Fibroblast of pulmonary artery (primary cell): Measurements from ENCODE around the gene HSPG2.

ENCODE experiments used
- DNase-seq: peaks from one replicate; pipeline ENCODE4 v3.0.0-alpha.2; 2010; ENCODE audit warnings: low read depth
- H3K4me3 ChIP-seq: replicated peaks from 2 replicates; pipeline ENCODE4 v1.5.1; 2011; ENCODE audit warnings: low read depth, mild to moderate bottlenecking, control low read depth, low read length, moderate library complexity
- CTCF ChIP-seq: IDR thresholded peaks from 2 replicates; pipeline ENCODE4 v1.5.1; 2011; ENCODE audit warnings: mild to moderate bottlenecking, control low read depth, low read length, inconsistent platforms; ENCODE audit errors: missing control alignments

The HSPG2 gene

DNA sequence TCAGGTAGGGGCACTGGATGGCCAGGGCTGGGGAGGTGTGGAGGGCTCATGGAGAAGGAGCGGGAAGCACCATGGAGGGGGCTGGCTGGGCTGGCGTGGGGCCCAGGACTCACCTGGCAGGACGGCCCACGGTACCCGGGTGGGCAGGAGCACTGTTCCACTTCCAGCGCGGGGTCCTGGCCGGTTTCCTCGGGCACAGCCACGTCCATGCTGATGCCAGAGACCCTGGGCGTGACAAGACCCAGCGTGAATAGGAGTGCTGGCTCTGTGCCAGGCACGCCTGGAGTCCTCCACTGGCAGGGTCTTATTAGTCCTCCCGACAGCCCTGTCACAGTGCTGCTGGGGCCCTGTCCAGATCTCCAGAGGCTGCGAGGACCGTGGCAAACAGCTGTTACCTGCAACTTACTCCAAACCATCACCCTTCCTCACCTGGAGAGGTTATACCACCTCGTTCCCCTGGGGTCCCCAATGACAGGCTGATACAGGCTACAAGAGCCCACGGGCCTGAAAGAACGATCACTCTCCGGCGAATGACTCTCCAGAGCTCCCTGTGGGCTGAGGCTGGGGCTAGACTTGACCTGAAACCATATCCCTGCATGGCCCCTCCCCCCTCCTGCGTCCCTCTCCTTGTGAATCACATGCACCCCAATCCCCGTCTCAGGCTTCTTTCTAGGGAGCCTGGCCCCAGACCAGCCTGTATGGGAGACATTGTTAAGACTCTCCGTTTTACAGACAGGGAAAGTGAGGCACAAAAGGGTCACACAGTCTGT lies 62.1 kb downstream of the HSPG2 start:
- no peak for TF ChIP-seq CTCF
- H3K4me3 ChIP-seq, result no peak overlapping the region
- no peak for DNase-seq

DNA sequence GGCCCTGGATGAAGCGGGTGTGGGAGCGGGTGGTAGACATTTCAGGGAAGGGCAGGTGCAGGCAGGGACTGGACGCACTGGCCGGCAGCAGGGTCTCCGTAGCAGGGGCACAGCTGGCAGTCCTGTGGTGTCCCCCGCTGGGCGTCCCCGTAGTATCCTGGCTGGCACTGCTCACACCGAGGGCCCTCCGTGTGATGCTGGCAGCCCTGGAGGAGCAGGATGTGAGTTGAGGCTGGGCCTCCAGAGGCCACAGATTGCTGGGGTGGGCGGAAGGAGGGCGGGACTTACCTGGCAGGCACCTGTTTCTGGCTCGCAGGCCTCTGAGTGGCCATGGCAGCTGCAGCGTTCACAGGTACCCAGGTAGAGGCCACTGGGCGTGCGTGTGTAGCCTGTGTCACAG lies 62.8 kb downstream of the HSPG2 start:
- no peak for DNase-seq
- H3K4me3 ChIP-seq, result no peak overlapping the region
- no peak for TF ChIP-seq CTCF

- no peak for TF ChIP-seq CTCF
- DNase-seq, result no peak
- H3K4me3 ChIP-seq, result no peak overlapping the region
These were observed 63.3 kb downstream of the HSPG2 start for GRCh38 chr1:21873761-21874160.

GRCh38 chr1:21873174-21873573 lies 63.9 kb downstream of the HSPG2 start:
- no peak for DNase-seq
- no peak for TF ChIP-seq CTCF
- H3K4me3 ChIP-seq, result no peak overlapping the region

DNA sequence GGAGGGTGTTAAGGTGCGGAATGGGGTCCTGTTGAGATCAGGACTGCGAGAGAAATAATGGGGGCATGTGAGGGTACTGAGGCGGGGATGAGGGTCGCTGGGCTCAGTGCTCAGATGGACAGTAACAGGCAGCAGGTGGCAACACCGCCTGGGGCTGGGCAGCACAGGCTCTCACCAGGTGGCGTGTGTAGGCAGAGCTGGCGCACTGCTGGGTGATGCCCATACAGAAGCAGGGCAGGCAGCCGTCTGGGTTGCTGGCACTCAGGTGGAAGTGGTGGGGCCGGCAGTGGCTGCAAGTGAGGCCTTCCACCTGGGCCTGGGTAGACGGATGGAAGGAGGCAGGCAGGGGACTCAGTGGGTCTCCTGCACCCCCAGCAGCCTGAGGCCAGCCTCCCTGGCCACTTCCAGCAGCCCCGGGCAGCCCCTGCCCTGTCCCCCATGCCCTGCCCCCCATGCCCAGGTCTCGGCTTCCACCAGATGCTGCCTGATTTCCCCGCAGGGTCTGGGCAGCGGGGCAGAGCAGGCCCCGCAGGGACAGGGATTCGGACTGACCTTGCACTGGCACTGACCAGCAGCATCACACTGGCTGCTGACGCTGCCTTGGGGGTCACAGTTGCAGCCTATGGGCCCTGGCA lies 64.5 kb downstream of the HSPG2 start:
- no peak for TF ChIP-seq CTCF
- no peak for DNase-seq
- no peak overlapping the region for H3K4me3 ChIP-seq

GRCh38 chr1:21871943-21872342 lies 65.2 kb downstream of the HSPG2 start:
- no peak for DNase-seq
- TF ChIP-seq CTCF, result no peak
- no peak overlapping the region for H3K4me3 ChIP-seq

GRCh38 chr1:21870611-21871010 lies 66.5 kb downstream of the HSPG2 start:
- no peak for DNase-seq
- TF ChIP-seq CTCF, result no peak
- H3K4me3 ChIP-seq, result no peak overlapping the region
